Bronchial epithelial cell (primary cell): ENCODE results near the gene PSMD6. TPM values are rescaled to one million over a fixed set of nuclear protein-coding genes. Genes with fewer than 3 reads are reported as not detected.

Source experiments
- DNase-seq: peaks from one replicate; pipeline ENCODE4 v3.0.0-alpha.2; 2010; ENCODE audit warnings: low read depth
- FAIRE-seq: peaks from 2 replicates; lab custom pipeline; 2011; peaks lifted over from hg19 to GRCh38; lab: Jason Lieb, UNC
- H3K27me3 ChIP-seq: 2 replicates; pipeline ENCODE4 v1.5.1; 2011; ENCODE audit warnings: low read length; ENCODE audit not compliant: control insufficient read depth, insufficient read depth
- H3K36me3 ChIP-seq: 2 replicates; pipeline ENCODE4 v1.5.1; 2011; ENCODE audit warnings: low read length; ENCODE audit not compliant: control insufficient read depth, insufficient read depth
- H3K4me3 ChIP-seq: 2 replicates; pipeline ENCODE4 v1.5.1; 2011; ENCODE audit warnings: mild to moderate bottlenecking, low read depth, low read length, control low read depth
- CTCF ChIP-seq: IDR thresholded peaks from 2 replicates; pipeline ENCODE4 v1.5.1; 2011; ENCODE audit warnings: mild to moderate bottlenecking, moderate library complexity, low read length, control low read depth, inconsistent platforms; ENCODE audit not compliant: insufficient read depth, severe bottlenecking
- total RNA-seq: library from RNA; depleted of rRNA; stranded (reverse); fragments of >200 nt; gene quantifications from 2 replicates; pipeline ENCODE4 v1.2.1, GENCODE V29; 2014

PSMD6 gene
- total RNA-seq, 1 donor from 2014 or later: 52.9 TPM

- TF ChIP-seq CTCF: no peak
- FAIRE-seq (no peak), DNase-seq (no peak)
- no peak overlapping the region for H3K4me3 ChIP-seq
- peaks cover 12% of the 10 kb centered on the region for H3K36me3 ChIP-seq
- H3K27me3 ChIP-seq: no peaks in the 10 kb centered on the region
Observed at GRCh38 chr3:63976872-63977200, 46.5 kb downstream of the PSMD6 start.

DNA sequence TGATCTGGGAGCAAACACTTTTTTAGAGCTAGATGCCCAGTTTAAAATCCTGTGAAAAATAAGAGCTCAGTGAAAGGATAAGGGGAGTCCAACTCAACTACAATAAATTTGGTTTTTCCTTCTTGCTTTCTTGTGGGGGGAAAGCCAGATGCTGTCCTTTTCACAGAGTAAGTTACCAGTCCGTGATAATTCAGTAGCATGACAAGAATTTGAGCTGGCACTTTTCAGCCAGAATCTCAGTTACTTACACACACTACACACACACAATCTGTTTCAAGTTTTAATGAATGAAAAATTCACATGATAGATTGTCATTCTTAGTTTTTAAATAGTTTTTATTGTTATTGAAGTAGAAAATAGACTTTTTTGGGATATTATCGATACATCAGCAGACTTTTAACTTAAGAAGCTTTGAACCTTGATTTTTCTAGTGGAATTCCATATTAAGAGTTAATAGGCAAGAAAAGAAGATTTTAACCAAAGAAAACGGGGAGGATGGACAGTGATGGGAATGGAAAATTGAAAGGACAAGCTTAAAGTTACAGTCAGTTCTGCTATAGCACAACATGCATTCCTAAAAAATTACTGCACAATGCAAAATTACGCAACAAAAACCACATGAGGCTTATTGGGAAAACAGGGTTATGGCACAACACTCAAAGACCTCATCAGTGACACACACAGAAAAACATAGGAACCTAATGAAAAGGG, 47.0 kb downstream of the PSMD6 start:
- no peak overlapping the region for H3K4me3 ChIP-seq
- peaks cover 12% of the 10 kb centered on the region for H3K36me3 ChIP-seq
- DNase-seq (peak; percentile 97), FAIRE-seq (no peak)
- H3K27me3 ChIP-seq: no peaks in the 10 kb centered on the region
- TF ChIP-seq CTCF: no peak

DNA sequence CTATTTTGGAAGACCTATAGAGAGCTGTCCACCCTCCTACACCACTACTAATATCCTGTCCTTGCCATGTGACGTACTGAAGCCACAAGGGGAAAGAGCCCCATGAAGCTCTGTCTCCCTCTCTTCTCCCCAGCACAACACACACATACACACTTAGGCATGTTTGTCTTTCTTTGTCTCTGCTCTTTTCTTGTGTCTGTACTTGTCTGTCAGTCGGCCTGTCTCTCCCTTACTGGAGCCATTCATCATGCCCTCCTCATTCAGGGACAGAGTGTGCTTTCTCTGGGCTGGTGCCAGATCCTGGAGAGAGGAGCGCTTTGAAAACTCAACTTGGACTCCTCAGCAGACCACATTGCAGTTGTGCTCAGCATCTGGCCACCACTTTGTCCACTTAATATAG, 47.6 kb downstream of the PSMD6 start:
- no peak for FAIRE-seq
- peak; percentile 95 for DNase-seq
- H3K36me3 ChIP-seq: peaks cover 8% of the 10 kb centered on the region
- no peak overlapping the region for H3K4me3 ChIP-seq
- no peak for TF ChIP-seq CTCF
- H3K27me3 ChIP-seq: no peaks in the 10 kb centered on the region

DNA sequence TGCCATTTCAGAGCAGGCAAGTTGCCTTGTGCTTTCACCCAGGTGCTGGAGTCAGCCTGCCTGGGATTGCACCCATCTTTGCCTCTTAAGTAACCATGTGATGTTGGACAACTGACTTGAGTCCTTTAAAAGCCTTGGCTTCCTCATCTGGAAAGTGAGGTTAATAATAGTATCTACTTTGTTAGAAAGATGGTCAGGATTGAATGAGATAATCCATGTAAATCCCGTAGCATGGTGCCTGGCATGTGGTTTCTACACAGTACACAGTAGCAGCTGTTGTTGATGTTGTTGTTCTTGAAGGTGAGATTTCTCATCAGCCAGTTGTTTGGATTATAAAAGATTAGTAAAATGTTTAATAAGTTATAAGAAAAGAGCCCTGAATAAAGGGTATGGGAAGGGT, 48.8 kb downstream of the PSMD6 start:
- TF ChIP-seq CTCF: no peak
- FAIRE-seq: no peak
- Histone ChIP-seq H3K36me3 (peaks cover 1% of the 10 kb centered on the region), H3K4me3 (no peak overlapping the region), H3K27me3 (no peaks in the 10 kb centered on the region)
- DNase-seq: no peak

- H3K27me3 ChIP-seq: no peaks in the 10 kb centered on the region
- FAIRE-seq (no peak), DNase-seq (no peak)
- TF ChIP-seq CTCF: no peak
- H3K36me3 ChIP-seq: peaks cover 1% of the 10 kb centered on the region
- H3K4me3 ChIP-seq: no peak overlapping the region
Observed at GRCh38 chr3:63973406-63973805, 49.9 kb downstream of the PSMD6 start.

DNA sequence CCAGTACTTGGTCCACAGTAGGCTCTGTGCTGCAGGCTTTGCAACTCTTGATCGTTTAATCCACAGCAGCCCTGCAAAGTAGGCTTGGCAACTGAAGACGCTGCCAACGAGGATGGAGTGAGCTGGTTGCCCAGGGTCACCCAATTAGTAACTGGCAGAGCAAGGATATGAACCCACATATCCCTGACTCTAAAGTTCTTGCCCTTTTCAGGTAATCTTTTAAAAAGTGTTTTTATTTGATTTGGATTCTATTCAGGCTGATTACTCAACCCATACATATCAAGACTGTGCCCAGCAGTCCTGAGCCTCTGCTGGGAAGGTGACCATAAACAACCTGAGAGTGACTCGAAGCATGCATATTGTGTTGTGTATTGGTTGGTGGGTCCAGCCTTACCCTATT, 50.3 kb downstream of the PSMD6 start:
- DNase-seq: no peak
- no peaks in the 10 kb centered on the region for H3K27me3 ChIP-seq
- TF ChIP-seq CTCF: no peak
- no peak overlapping the region for H3K4me3 ChIP-seq
- peaks cover 1% of the 10 kb centered on the region for H3K36me3 ChIP-seq
- FAIRE-seq: no peak
